ENCODE data around the gene PLCB1. TPM values are rescaled to one million over a fixed set of nuclear protein-coding genes. Genes with fewer than 3 reads are reported as not detected.

PLCB1 gene
- total RNA-seq, 2 donors from 2014 or later: 1.8 to 3.0 TPM

DNA sequence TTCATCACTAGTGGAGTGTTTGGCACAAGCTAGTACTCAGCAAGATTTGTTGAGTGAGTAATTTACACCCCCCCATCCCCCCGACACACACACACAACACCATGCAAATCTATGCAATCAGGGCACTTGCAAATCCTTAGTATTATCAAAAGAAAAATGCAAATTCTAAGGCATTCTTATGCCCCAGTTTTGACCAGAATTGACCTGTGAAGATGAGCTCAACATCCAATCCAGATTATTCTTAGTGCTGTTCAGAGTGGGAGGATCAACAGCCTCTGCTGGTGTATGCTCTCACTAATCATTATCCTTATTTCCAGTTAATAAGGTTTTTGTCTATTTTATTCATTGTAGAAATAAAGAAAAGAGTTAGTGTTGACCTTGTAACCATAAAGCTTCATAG is 185.4 kb downstream of the PLCB1 start:
- Mint-ChIP-seq H3K27me3 (no peaks in the 10 kb centered on the region), H3K4me3 (no peak overlapping the region), H3K27ac (no peak overlapping the region), H3K4me1 (no peaks in the 10 kb centered on the region), H3K9me3 (no peaks in the 10 kb centered on the region), H3K36me3 (ENCODE audit: low read depth) (no peaks in the 10 kb centered on the region)
- ATAC-seq (replicated peaks): no peak

GRCh38 chr20:8318965-8319625 is 187.0 kb downstream of the PLCB1 start:
- no peaks in the 10 kb centered on the region for H3K9me3 Mint-ChIP-seq
- ATAC-seq (replicated peaks): no peak
- H3K36me3 Mint-ChIP-seq (ENCODE audit: low read depth): no peaks in the 10 kb centered on the region
- no peak overlapping the region for H3K27ac Mint-ChIP-seq
- H3K4me1 Mint-ChIP-seq: no peaks in the 10 kb centered on the region
- H3K4me3 Mint-ChIP-seq: no peak overlapping the region
- no peaks in the 10 kb centered on the region for H3K27me3 Mint-ChIP-seq

DNA sequence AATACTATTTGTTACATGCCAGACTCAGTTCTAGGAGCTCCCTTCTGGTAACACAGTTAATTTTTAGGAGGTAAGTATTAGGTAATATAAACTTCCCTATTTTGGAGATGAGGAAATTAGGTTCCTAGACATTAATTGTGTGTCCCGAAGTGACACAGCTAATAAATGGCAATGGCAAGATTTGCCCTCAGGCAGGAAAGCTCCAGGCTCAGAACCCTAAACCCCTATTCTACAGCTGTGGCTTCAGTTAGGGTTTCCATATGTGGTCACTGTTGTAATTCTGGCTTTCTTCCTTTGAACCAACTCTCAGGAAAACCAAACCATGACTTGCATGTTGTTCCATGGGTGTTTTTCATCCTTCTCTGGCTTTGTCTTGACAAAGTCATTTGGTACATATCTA is 188.2 kb downstream of the PLCB1 start:
- no peak for ATAC-seq (replicated peaks)
- Mint-ChIP-seq H3K27ac (no peak overlapping the region), H3K36me3 (ENCODE audit: low read depth) (no peaks in the 10 kb centered on the region), H3K4me3 (no peak overlapping the region), H3K4me1 (no peaks in the 10 kb centered on the region), H3K27me3 (no peaks in the 10 kb centered on the region), H3K9me3 (no peaks in the 10 kb centered on the region)

DNA sequence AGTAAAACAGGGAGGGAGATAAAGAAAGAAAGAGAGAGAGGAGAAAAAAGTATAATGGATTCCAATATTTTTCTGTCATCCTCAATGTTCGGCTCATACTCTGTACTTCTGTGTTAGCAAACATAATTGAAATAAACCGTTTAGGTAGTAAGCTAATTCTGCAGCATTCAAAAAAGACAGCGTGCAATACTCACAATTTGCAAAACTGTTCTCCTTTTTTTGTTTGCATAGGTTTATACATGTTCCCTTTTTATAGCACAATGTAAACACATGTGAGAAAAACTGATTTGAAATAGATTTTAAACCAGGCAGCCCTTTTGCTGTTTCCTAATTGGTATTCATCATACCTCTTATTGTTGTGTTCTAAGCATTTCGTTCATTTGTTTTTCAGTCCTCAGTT is 188.9 kb downstream of the PLCB1 start:
- no peak overlapping the region for H3K4me3 Mint-ChIP-seq
- no peaks in the 10 kb centered on the region for H3K4me1 Mint-ChIP-seq
- H3K27me3 Mint-ChIP-seq: no peaks in the 10 kb centered on the region
- no peaks in the 10 kb centered on the region for H3K9me3 Mint-ChIP-seq
- no peak for ATAC-seq (replicated peaks)
- no peaks in the 10 kb centered on the region for H3K36me3 Mint-ChIP-seq (ENCODE audit: low read depth)
- no peak overlapping the region for H3K27ac Mint-ChIP-seq

DNA sequence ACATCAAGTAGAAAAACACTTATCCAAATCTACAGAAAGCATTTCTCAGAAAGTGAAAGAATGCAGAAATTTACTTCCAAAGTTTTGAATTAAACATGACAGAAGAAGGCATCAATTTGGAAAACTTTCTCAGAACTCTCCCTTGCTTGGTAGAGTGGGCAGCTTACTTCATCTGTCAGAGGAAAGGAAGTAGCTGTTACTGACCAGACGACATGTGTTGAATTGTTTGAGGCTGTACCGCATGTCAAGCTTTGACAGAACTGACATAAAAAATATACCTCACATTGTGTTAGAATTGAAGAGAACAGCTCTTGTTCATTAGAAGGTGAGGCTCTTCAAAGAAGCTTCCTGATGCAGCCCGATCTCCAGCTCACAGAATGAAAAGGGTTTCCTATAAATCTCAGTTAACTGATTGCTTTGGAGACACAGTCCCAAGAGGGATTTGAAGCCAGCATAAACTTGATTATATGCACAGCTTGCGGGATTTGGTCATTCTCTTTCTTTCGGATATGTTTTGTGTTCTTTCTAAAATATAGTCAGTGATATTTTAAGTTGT is 190.7 kb downstream of the PLCB1 start:
- no peaks in the 10 kb centered on the region for H3K36me3 Mint-ChIP-seq (ENCODE audit: low read depth)
- no peak for ATAC-seq (replicated peaks)
- H3K9me3 Mint-ChIP-seq: no peaks in the 10 kb centered on the region
- no peaks in the 10 kb centered on the region for H3K27me3 Mint-ChIP-seq
- no peak overlapping the region for H3K27ac Mint-ChIP-seq
- H3K4me3 Mint-ChIP-seq: no peak overlapping the region
- H3K4me1 Mint-ChIP-seq: no peaks in the 10 kb centered on the region

- Mint-ChIP-seq H3K27ac (no peak overlapping the region), H3K4me1 (no peaks in the 10 kb centered on the region), H3K4me3 (no peak overlapping the region), H3K9me3 (no peaks in the 10 kb centered on the region), H3K27me3 (no peaks in the 10 kb centered on the region), H3K36me3 (ENCODE audit: low read depth) (no peaks in the 10 kb centered on the region)
- ATAC-seq (replicated peaks): no peak
These were observed 194.1 kb downstream of the PLCB1 start for GRCh38 chr20:8326191-8326590.

- no peaks in the 10 kb centered on the region for H3K9me3 Mint-ChIP-seq
- no peaks in the 10 kb centered on the region for H3K4me1 Mint-ChIP-seq
- H3K27me3 Mint-ChIP-seq: no peaks in the 10 kb centered on the region
- no peak overlapping the region for H3K4me3 Mint-ChIP-seq
- no peak for ATAC-seq (replicated peaks)
- no peak overlapping the region for H3K27ac Mint-ChIP-seq
- no peaks in the 10 kb centered on the region for H3K36me3 Mint-ChIP-seq (ENCODE audit: low read depth)
These were observed 194.8 kb downstream of the PLCB1 start for GRCh38 chr20:8326899-8327298.

GRCh38 chr20:8328189-8328588 is 196.1 kb downstream of the PLCB1 start:
- Mint-ChIP-seq H3K4me3 (no peak overlapping the region), H3K27me3 (no peaks in the 10 kb centered on the region), H3K27ac (no peak overlapping the region), H3K9me3 (no peaks in the 10 kb centered on the region), H3K4me1 (no peaks in the 10 kb centered on the region), H3K36me3 (ENCODE audit: low read depth) (no peaks in the 10 kb centered on the region)
- no peak for ATAC-seq (replicated peaks)

DNA sequence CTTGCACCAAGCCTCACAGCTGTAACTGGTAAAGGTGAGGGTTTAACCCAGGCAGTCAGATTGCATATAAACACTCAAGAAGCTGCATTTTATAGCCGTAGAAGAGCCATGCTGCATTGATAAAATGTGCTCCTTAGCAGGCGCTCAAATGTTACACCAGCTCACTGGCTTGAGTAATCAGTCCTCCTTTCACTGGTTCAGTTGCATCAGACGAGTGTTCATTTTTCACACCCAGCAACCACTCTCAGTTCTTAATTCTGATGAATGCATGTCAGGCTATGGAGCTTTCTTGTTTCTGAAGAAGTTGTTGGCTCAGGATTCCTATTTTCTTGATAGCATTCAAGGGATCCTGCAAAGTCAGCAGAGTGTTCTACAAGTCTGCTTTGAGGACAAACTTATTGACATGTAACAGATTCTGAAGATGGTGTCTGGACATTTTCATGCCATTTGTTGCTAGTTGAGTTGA is 198.3 kb downstream of the PLCB1 start:
- no peaks in the 10 kb centered on the region for H3K4me1 Mint-ChIP-seq
- H3K9me3 Mint-ChIP-seq: no peaks in the 10 kb centered on the region
- H3K27ac Mint-ChIP-seq: no peak overlapping the region
- no peak overlapping the region for H3K4me3 Mint-ChIP-seq
- no peak for ATAC-seq (replicated peaks)
- no peaks in the 10 kb centered on the region for H3K36me3 Mint-ChIP-seq (ENCODE audit: low read depth)
- H3K27me3 Mint-ChIP-seq: no peaks in the 10 kb centered on the region

DNA sequence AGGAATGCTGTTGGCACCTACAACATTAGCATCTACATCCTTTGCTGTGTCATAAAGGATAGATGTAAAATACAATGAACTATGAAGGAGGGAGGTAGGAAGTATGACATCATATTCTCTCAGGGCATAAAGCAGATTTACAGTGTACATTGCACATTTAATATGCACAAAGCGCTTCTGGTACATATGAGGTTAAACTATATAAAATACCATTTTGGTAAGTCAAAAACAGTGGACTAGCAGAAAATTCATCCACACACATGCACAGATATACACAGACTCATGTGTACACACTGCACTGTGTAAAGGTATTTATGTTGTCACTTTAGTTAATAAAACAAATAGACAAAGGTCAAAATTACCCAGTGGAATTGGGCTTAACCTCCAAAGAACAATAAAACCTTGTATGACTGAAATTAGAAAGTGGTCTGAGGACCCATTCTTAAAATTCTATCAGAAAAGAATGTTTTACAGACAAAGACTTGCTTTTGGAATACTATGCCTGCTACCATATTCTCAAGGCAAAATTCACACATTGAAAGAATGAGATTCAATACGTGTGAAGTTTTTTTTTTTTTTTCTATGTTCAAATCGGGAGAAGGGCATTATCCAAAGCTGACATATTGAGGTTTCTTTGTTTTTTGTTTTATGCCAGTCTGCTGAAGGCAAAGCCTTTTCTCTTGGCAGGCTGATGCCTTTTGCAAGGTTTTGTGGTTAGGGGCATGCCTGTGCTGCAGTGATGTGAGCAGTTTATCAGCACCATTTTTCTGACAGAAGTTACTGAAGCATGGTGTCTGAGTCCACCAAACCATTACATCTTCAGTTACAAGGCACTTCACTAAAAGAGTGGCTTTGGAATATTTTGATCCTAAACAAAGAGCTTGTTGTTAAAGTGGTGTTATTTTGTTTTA is 199.0 kb downstream of the PLCB1 start:
- no peak overlapping the region for H3K4me3 Mint-ChIP-seq
- no peak for ATAC-seq (replicated peaks)
- H3K9me3 Mint-ChIP-seq: no peaks in the 10 kb centered on the region
- no peaks in the 10 kb centered on the region for H3K36me3 Mint-ChIP-seq (ENCODE audit: low read depth)
- H3K4me1 Mint-ChIP-seq: no peaks in the 10 kb centered on the region
- H3K27ac Mint-ChIP-seq: no peak overlapping the region
- no peaks in the 10 kb centered on the region for H3K27me3 Mint-ChIP-seq

- no peaks in the 10 kb centered on the region for H3K4me1 Mint-ChIP-seq
- no peaks in the 10 kb centered on the region for H3K27me3 Mint-ChIP-seq
- H3K36me3 Mint-ChIP-seq (ENCODE audit: low read depth): no peaks in the 10 kb centered on the region
- no peak overlapping the region for H3K4me3 Mint-ChIP-seq
- H3K9me3 Mint-ChIP-seq: no peaks in the 10 kb centered on the region
- ATAC-seq (replicated peaks): no peak
- no peak overlapping the region for H3K27ac Mint-ChIP-seq
These were observed 199.8 kb downstream of the PLCB1 start for GRCh38 chr20:8331740-8332412.

DNA sequence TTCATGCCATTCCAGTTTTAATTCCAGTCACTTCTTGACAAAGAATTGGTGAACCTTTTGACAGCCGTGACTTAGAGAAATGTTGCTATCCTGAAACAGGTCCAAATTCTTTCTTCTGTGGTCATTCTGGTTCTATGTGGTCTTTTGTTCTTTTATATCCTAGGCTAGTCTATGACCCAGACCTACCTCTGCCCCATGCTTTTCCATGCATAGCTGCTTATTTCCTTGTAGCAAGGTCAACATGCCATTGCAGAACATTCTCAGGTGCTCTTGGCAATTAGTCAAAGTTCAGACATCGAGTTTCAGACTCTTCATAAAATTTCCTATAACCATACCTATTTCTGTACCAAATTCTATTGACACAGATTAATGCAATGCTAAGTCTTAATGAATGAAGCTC is 202.6 kb downstream of the PLCB1 start:
- Mint-ChIP-seq H3K4me1 (no peaks in the 10 kb centered on the region), H3K36me3 (ENCODE audit: low read depth) (no peaks in the 10 kb centered on the region)

DNA sequence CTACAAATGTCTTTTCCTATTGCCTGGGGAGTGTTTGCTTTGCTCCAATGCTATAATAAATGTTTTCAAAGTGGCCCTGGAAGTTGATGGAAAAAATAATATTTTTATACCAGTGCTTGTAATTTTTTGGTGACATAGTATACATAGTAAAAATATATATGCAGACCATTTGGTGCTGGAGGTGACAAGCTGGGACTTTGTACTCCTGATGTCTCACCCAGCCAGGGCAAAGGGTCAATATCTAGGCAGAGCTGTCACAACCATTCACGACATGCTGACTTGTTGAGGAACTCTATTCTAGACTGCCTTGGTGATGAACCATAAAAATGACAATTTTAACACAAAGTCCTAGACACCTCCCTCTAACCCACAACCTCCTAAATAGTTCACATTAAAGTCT is 203.0 kb downstream of the PLCB1 start:
- H3K4me1 Mint-ChIP-seq: no peaks in the 10 kb centered on the region
- no peaks in the 10 kb centered on the region for H3K27me3 Mint-ChIP-seq
- no peaks in the 10 kb centered on the region for H3K9me3 Mint-ChIP-seq
- H3K4me3 Mint-ChIP-seq: no peak overlapping the region
- H3K27ac Mint-ChIP-seq: no peak overlapping the region
- ATAC-seq (replicated peaks): no peak
- H3K36me3 Mint-ChIP-seq (ENCODE audit: low read depth): no peaks in the 10 kb centered on the region

More for the DNA sequence above, 202.6 kb downstream of the PLCB1 start:
- no peaks in the 10 kb centered on the region for H3K9me3 Mint-ChIP-seq
- no peak for ATAC-seq (replicated peaks)
- H3K27me3 Mint-ChIP-seq: no peaks in the 10 kb centered on the region
- no peak overlapping the region for H3K27ac Mint-ChIP-seq
- no peak overlapping the region for H3K4me3 Mint-ChIP-seq

- Mint-ChIP-seq H3K4me3 (no peak overlapping the region), H3K27ac (no peak overlapping the region), H3K27me3 (no peaks in the 10 kb centered on the region), H3K36me3 (ENCODE audit: low read depth) (no peaks in the 10 kb centered on the region), H3K4me1 (no peaks in the 10 kb centered on the region), H3K9me3 (no peaks in the 10 kb centered on the region)
- ATAC-seq (replicated peaks): no peak
These were observed 203.6 kb downstream of the PLCB1 start for GRCh38 chr20:8335495-8336195.
